ENCODE results near the gene B4GALNT1. TPM values are rescaled to one million over a fixed set of nuclear protein-coding genes. Genes with fewer than 3 reads are reported as not detected.

The B4GALNT1 gene
- total and polyA plus RNA-seq, 2 of the 13 experiments (the other 11 are each of a cell fraction or from before 2014, with no cell fraction given): 4.5 to 5.4 TPM

DNA sequence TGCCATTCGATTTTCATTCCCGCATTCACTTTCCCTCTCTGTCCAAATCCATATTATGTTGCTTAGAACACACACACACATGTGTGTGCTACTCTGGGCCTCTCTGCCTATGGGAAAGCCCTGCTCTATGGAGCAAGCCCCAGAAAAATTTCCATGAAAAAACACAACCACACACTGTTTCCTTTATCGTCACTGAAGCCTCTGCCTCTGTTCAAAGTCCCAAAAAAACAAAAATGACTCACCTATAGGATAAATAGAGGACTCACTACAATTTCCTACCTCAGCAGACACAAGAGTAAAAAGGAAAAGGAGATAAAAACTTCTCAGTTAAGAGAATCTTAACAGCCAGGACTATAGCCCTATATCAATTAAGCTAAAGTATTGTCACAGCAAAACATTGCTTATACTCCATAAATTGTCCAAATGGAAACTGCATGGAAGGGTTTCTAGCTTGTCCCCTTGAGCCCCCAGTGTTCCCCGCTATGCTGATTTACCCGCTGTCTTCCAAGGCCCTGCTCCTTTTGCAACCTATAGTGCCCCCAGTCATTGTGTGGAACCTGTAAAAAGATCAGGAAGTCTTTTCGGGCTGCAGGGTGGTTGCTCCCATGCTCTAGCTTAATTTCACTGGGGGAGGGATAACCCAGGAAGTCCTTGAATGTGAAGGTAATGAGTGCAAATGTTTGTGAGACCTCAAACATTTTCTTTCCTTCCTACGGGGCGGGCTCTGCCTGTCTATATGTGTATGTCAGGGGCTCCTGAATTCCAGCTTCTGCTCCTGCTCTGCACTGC, 53.1 kb downstream of the B4GALNT1 start (continued):
- TF ChIP-seq, protein P1, sequence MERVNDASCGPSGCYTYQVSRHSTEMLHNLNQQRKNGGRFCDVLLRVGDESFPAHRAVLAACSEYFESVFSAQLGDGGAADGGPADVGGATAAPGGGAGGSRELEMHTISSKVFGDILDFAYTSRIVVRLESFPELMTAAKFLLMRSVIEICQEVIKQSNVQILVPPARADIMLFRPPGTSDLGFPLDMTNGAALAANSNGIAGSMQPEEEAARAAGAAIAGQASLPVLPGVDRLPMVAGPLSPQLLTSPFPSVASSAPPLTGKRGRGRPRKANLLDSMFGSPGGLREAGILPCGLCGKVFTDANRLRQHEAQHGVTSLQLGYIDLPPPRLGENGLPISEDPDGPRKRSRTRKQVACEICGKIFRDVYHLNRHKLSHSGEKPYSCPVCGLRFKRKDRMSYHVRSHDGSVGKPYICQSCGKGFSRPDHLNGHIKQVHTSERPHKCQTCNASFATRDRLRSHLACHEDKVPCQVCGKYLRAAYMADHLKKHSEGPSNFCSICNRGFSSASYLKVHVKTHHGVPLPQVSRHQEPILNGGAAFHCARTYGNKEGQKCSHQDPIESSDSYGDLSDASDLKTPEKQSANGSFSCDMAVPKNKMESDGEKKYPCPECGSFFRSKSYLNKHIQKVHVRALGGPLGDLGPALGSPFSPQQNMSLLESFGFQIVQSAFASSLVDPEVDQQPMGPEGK (CRISPR knock-in tag; IDR thresholded peaks at IDR 0.05): peak; percentile 29; the same call in 1 of the 2 replicates
- TF ChIP-seq YEATS4 (CRISPR knock-in tag; IDR thresholded peaks at IDR 0.05; ENCODE audit: borderline replicate concordance) (peak; percentile 7; the same call in 1 of the 2 replicates), ZNF446 (CRISPR knock-in tag; IDR thresholded peaks at IDR 0.05) (no peak), KAT2B (IDR thresholded peaks at IDR 0.05; ENCODE audit: borderline replicate concordance, low read depth, low read length) (0 out of 2 replicates have a peak, but pooled peaks have one; percentile 44), TRAFD1 (CRISPR knock-in tag; IDR thresholded peaks at IDR 0.05; ENCODE audit: borderline replicate concordance) (no peak), JDP2 (CRISPR knock-in tag; IDR thresholded peaks at IDR 0.05; ENCODE audit: borderline replicate concordance) (no peak), ZNF260 (CRISPR knock-in tag; IDR thresholded peaks at IDR 0.05; ENCODE audit: borderline replicate concordance, low read depth) (no peak), YY1 (IDR thresholded peaks at IDR 0.05; ENCODE audit: insufficient read depth, insufficient replicate concordance, low read depth, low read length) (no peak), NCOR1 (IDR thresholded peaks at IDR 0.05; ENCODE audit: borderline replicate concordance, low read length) (peak; percentile 41; the same call in 1 of the 2 replicates), MTF2 (CRISPR knock-in tag; IDR thresholded peaks at IDR 0.05; ENCODE audit: borderline replicate concordance) (no peak), EP300 (IDR thresholded peaks at IDR 0.05; ENCODE audit: low read depth in 2 of 2, low read length in 2 of 2) (peak in 1 of 2 experiments; percentile 75; a peak in 2 of 4 replicates), EP300 (CRISPR knock-in tag; IDR thresholded peaks at IDR 0.05; ENCODE audit: borderline replicate concordance) (no peak), KLF13 (CRISPR knock-in tag; IDR thresholded peaks at IDR 0.05) (no peak), NBN (conservative IDR thresholded peaks at IDR 0.05) (no peak), U2AF1 (optimal IDR thresholded peaks at IDR 0.05; ENCODE audit: low read depth, low read length) (no peak), CCDC6 (CRISPR knock-in tag; IDR thresholded peaks at IDR 0.05) (no peak), ZNF33A (CRISPR knock-in tag; IDR thresholded peaks at IDR 0.05; ENCODE audit: borderline replicate concordance) (no peak), ZNF354B (CRISPR knock-in tag; IDR thresholded peaks at IDR 0.05) (no peak), ZNF350 (CRISPR knock-in tag; IDR thresholded peaks at IDR 0.05; ENCODE audit: borderline replicate concordance, low read depth) (no peak), ZNF274 (CRISPR knock-in tag; IDR thresholded peaks at IDR 0.05) (no peak), NCOA5 (CRISPR knock-in tag; IDR thresholded peaks at IDR 0.05) (no peak), ZNF558 (CRISPR knock-in tag; IDR thresholded peaks at IDR 0.05; ENCODE audit: borderline replicate concordance) (no peak)
- TF ChIP-seq, protein P2, sequence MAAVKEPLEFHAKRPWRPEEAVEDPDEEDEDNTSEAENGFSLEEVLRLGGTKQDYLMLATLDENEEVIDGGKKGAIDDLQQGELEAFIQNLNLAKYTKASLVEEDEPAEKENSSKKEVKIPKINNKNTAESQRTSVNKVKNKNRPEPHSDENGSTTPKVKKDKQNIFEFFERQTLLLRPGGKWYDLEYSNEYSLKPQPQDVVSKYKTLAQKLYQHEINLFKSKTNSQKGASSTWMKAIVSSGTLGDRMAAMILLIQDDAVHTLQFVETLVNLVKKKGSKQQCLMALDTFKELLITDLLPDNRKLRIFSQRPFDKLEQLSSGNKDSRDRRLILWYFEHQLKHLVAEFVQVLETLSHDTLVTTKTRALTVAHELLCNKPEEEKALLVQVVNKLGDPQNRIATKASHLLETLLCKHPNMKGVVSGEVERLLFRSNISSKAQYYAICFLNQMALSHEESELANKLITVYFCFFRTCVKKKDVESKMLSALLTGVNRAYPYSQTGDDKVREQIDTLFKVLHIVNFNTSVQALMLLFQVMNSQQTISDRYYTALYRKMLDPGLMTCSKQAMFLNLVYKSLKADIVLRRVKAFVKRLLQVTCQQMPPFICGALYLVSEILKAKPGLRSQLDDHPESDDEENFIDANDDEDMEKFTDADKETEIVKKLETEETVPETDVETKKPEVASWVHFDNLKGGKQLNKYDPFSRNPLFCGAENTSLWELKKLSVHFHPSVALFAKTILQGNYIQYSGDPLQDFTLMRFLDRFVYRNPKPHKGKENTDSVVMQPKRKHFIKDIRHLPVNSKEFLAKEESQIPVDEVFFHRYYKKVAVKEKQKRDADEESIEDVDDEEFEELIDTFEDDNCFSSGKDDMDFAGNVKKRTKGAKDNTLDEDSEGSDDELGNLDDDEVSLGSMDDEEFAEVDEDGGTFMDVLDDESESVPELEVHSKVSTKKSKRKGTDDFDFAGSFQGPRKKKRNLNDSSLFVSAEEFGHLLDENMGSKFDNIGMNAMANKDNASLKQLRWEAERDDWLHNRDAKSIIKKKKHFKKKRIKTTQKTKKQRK (IDR thresholded peaks at IDR 0.05; ENCODE audit: low read length): no peak
